SU-DHL-6 (cell line): ENCODE data around the gene RAB40C.

Source experiments
- H2AFZ ChIP-seq: fragments of 200-600 bp; sonication (generic); 2 replicates; pipeline ENCODE4 v1.6.1; 2014; ENCODE audit warnings: low read depth, mild to moderate bottlenecking, moderate library complexity, mixed read lengths, antibody characterized with exemption, low read length; ENCODE audit not compliant: severe bottlenecking
- H3F3A ChIP-seq: fragments of 200-600 bp; shearing (Covaris generic); 2 replicates; pipeline ENCODE4 v1.6.0; 2016; ENCODE audit warnings: antibody characterized with exemption, mild to moderate bottlenecking; ENCODE audit not compliant: insufficient read depth
- H3K27ac ChIP-seq: fragments of 200-600 bp; sonication (generic); 2 replicates; pipeline ENCODE4 v1.5.1; 2016; ENCODE audit warnings: low read depth, mild to moderate bottlenecking, low read length, moderate library complexity, mixed read lengths
- H3K27me3 ChIP-seq: fragments of 200-600 bp; sonication (generic), shearing (Covaris generic); 2 replicates; pipeline ENCODE4 v1.6.0; 2014; ENCODE audit warnings: mild to moderate bottlenecking, low read length
- H3K36me3 ChIP-seq: fragments of 200-600 bp; sonication (generic); 2 replicates; pipeline ENCODE4 v1.6.1; 2014; ENCODE audit warnings: mild to moderate bottlenecking, low read length, mixed read lengths
- H3K4me2 ChIP-seq: fragments of 300-600, 200-600 bp; shearing (Covaris generic), sonication (generic); 2 replicates; pipeline ENCODE4 v1.6.0; 2014; ENCODE audit warnings: low read length, low read depth, mild to moderate bottlenecking; ENCODE audit not compliant: poor library complexity, severe bottlenecking
- H3K4me3 ChIP-seq: fragments of 200-600 bp; sonication (generic); 2 replicates; pipeline ENCODE4 v1.5.1; 2014; ENCODE audit warnings: antibody characterized with exemption, low read length, mild to moderate bottlenecking, mixed read lengths; ENCODE audit not compliant: insufficient read depth, poor library complexity, severe bottlenecking
- H3K79me2 ChIP-seq: fragments of 200-600 bp; sonication (generic); 2 replicates; pipeline ENCODE4 v1.6.1; 2014; ENCODE audit warnings: mild to moderate bottlenecking, low read length, moderate library complexity; ENCODE audit not compliant: insufficient read depth
- H3K9ac ChIP-seq: fragments of 200-600 bp; sonication (generic); 2 replicates; pipeline ENCODE4 v1.7.0; 2014; ENCODE audit warnings: mild to moderate bottlenecking, low read length
- H3K9me2 ChIP-seq: fragments of 200-600 bp; sonication (generic); replicated peaks from 2 replicates; pipeline ENCODE4 v1.6.1; 2014; ENCODE audit warnings: low read length; ENCODE audit not compliant: insufficient read depth
- H3K9me3 ChIP-seq: fragments of 200-600 bp; sonication (generic); 2 replicates; pipeline ENCODE4 v1.6.1; 2014; ENCODE audit warnings: low read length, mixed read lengths; ENCODE audit not compliant: insufficient read depth
- H4K20me1 ChIP-seq: fragments of 200-600 bp; sonication (generic); 2 replicates; pipeline ENCODE4 v1.6.1; 2014; ENCODE audit warnings: low read depth, mild to moderate bottlenecking, antibody characterized with exemption, low read length, moderate library complexity, mixed read lengths
- CTCF ChIP-seq: fragments of 200-600 bp; sonication (generic); IDR thresholded peaks from one replicate; pipeline ENCODE4 v1.5.1; 2017; ENCODE audit warnings: antibody characterized with exemption, mild to moderate bottlenecking, low read length, moderate library complexity; ENCODE audit not compliant: insufficient read depth, poor library complexity, severe bottlenecking
- EZH2phosphoT487 ChIP-seq: fragments of 200-600 bp; sonication (generic), shearing (Covaris generic); conservative IDR thresholded peaks from 2 replicates; pipeline ENCODE4 v1.6.1; 2018; ENCODE audit warnings: mild to moderate bottlenecking, antibody characterized with exemption, low read length, moderate library complexity, mixed read lengths

Gene RAB40C

GRCh38 chr16:620700-621525 is 31.0 kb downstream of the RAB40C start:
- Histone ChIP-seq H3K36me3 (no peaks in the 10 kb centered on the region), H3F3A (no peaks in the 10 kb centered on the region), H3K79me2 (no peaks in the 10 kb centered on the region), H3K4me2 (no peak overlapping the region), H3K27me3 (no peaks in the 10 kb centered on the region), H2AFZ (no peak overlapping the region), H3K9me2 (no peaks in the 10 kb centered on the region), H3K9me3 (no peaks in the 10 kb centered on the region), H3K4me3 (no peak overlapping the region), H4K20me1 (no peaks in the 10 kb centered on the region), H3K27ac (no peak overlapping the region), H3K9ac (no peak overlapping the region)
- no peak for TF ChIP-seq CTCF
- TF ChIP-seq EZH2phosphoT487, result no peak

- Histone ChIP-seq H3K9ac (no peak overlapping the region), H4K20me1 (no peaks in the 10 kb centered on the region), H3K9me2 (no peaks in the 10 kb centered on the region), H3K27ac (no peak overlapping the region), H3K36me3 (no peaks in the 10 kb centered on the region), H3K4me3 (no peak overlapping the region), H3F3A (no peaks in the 10 kb centered on the region), H3K27me3 (no peaks in the 10 kb centered on the region), H3K9me3 (no peaks in the 10 kb centered on the region), H2AFZ (no peak overlapping the region), H3K4me2 (no peak overlapping the region), H3K79me2 (no peaks in the 10 kb centered on the region)
- TF ChIP-seq EZH2phosphoT487 (no peak), CTCF (no peak)
Measured at GRCh38 chr16:621526-622105, 31.8 kb downstream of the RAB40C start.

GRCh38 chr16:622920-623280 is 33.0 kb downstream of the RAB40C start:
- H2AFZ ChIP-seq, result no peak overlapping the region
- H3K4me3 ChIP-seq, result no peak overlapping the region
- H3K79me2 ChIP-seq, result no peaks in the 10 kb centered on the region
- no peak overlapping the region for H3K9ac ChIP-seq
- TF ChIP-seq CTCF, result no peak
- no peak for TF ChIP-seq EZH2phosphoT487
- H3K9me3 ChIP-seq, result no peaks in the 10 kb centered on the region
- H3K27me3 ChIP-seq, result no peaks in the 10 kb centered on the region
- H3K4me2 ChIP-seq, result no peak overlapping the region
- no peaks in the 10 kb centered on the region for H4K20me1 ChIP-seq
- H3K9me2 ChIP-seq, result no peaks in the 10 kb centered on the region
- no peak overlapping the region for H3K27ac ChIP-seq
- H3K36me3 ChIP-seq, result no peaks in the 10 kb centered on the region
- no peaks in the 10 kb centered on the region for H3F3A ChIP-seq
